ENCODE results near the gene TMTC1.

The TMTC1 gene

DNA sequence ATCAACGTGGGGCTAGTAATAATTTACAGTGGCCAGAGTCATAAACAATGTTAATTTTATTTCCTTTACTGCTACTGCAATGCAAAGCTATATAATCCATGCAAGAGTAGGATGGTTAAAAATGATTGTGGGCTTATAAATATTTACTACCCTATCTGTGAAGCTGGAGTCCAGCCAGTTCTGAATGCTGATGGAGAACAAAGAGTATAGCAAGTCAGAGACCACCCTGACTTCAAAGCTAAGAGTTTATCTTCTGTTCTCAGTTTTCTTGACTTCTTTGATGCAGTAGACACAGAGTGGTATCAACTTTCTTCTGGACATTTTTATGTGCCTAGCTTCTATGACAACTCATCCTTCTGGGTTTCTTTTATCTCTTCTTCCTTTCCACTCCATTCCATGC, 252.3 kb downstream of the TMTC1 start:
- DNase-seq (ENCODE audit: low spot score): no peak

DNA sequence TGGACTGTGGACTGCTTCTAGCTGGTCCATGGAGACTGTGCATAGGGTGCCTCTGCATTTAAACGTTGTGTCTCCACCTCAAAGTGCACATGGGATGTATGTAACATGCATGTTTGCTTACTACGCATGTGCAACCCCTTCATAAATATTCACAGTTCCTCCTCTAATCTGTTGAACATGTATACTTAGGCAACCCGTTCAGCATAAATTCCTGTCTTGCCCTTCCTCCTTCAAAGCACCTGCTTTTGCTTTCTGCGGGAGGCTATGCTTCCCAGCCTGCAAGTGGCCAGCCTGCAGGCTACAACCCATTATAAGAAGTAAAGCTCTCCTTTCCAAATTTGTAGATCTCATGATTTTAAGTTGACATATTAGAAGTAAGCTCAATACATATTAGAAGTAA, 253.3 kb downstream of the TMTC1 start:
- DNase-seq (ENCODE audit: low spot score): no peak

DNA sequence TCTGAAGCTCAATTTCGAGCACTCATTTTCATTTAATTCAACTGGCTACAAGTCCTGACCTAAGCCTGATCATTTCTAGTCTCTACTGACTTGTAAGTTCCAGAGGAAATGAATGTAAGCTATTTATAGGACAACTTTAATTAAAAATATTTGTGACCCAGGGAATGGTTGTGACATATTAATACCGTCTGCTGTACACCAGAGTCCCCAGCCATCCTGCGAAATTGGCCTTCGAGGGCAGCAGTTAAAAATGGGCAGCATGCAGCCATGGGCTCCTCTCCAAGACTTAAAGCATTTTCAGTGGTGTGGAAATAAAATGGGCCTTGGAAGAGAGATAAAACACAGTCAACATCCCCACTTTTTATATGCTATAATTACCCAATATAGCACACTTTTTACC, 255.6 kb downstream of the TMTC1 start:
- DNase-seq (ENCODE audit: low spot score): no peak

DNA sequence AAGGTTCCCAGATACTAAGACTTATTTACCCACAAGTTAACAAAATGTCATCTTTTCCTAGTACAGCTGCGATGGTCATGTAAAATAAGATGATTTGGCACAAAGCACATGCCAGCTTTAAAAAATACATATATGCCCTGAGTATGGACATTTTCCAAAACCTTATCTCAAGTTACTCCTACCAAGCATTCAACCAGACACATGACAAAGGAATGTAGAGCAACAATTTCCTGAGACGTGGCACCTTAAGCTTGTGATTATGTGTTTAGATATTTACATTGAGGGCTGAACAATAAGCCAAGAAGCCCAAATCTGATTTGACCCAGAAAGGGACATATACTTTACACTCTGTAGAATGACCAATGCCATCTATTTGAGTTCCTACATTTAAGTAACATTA, 261.8 kb downstream of the TMTC1 start:
- DNase-seq (ENCODE audit: low spot score): no peak

DNA sequence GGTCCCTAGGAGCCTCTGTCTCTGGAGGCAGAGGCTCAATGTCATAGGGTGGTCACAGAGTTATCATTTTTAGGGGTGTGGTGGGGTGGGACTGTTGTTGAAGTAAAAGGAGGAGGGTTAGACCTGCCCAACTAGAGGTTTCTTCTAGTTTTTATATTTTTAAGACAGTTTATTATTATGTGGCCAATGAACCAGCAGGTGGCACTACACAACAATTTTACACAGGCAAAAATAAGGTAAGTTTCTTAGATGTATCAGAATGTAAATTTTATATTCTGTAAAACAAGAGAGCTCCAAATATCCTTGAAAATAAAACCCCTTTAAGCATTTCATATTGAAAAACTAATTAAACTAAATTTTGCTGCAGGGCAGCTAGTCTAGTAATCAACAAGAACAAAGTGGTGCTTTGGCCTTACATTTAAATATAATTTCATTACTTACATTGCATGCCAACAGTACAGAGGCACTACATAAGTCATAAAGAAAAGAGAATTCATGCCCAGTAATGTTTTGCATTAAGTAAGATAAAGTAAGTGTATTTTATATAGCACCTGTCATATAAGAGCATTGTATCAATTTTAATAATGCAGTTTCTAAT, 264.1 kb downstream of the TMTC1 start:
- peak; percentile 4 for DNase-seq (ENCODE audit: low spot score)

DNA sequence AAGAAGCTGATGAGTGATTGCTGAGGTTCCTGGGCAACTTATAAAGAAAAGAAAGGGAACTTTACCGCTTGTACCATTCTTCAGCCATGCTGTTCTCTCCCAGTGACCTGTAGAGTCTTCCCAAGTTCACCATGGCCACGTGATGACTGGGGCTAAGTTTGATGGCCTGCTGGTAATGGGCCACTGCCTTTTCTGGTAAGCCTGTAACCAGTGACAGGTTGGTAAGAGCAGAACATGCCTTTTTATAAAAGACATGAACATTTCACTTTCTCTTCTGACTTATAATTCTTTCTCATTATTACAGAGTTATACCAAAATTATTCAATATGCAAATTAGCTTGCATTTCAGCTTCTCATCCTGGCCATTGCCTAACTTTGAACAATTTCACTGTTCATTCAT, 265.3 kb downstream of the TMTC1 start:
- DNase-seq (ENCODE audit: low spot score): no peak

DNA sequence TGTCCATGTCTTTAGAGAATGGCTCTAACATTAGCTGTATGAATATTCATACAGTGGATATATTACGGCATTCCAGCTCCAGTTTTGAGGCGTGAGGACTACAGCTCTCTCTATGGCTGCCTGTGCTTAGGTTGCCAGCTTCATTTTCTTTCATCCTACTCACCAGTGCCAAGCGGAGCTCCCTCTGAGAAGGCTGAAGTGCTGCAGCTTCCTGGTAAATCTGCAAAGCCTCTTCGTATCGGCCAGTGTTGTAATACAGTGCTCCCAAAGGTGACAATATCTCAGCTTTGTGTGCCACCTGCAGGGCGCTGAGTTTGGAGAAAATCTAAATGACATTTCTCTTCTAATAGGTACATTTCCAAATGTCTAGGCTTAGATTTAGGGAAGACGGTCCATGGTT, 266.5 kb downstream of the TMTC1 start:
- DNase-seq (ENCODE audit: low spot score): no peak

DNA sequence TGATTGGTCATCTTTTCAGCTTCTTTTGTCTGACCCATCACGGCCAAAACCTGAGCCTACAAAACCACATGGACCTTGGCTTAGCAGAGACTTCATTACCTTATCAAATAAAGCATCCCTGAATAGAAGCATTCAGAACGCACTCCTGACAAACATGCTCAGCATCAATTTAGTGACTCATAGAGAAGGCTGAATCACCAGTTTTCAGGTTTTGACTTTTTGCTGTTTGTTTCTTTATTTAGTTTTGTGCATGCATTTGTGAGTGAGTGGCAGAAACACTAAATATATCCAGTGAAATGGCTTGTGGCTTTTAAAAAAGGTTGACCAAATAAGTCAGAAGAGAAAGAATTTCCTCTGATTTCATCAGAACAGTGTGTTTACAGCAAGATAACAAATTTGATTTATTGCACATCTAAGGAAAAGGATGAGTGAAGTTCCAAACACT, 267.3 kb downstream of the TMTC1 start:
- no peak for DNase-seq (ENCODE audit: low spot score)

DNA sequence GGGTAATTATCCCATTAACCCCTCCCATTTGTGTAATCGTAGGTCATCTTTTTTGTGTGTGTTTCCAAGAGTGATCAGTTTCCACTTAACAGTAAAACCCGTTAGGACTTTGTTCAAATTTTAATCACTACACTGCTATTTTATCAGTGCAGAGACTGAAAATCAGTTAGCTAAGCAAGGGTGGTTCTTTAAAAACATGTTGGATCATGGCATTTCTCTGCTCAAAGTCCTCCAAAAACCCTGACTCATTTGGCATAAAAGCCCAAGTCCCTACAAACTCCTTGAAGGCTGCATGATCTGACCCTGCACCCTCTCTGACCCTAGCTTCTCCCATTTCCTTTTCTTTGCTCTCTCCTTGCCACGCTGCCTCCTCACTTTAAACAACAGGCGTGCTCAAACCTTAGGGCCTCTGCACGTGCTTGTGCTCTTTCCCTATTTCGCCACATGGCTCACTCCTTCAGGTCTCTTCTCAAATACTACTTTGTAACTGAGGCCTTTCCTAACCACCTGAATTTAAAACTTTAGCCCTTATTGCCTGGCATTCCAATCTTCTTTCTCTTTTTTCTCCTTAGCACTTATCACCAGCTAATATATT, 273.1 kb downstream of the TMTC1 start:
- no peak for DNase-seq (ENCODE audit: low spot score)

DNA sequence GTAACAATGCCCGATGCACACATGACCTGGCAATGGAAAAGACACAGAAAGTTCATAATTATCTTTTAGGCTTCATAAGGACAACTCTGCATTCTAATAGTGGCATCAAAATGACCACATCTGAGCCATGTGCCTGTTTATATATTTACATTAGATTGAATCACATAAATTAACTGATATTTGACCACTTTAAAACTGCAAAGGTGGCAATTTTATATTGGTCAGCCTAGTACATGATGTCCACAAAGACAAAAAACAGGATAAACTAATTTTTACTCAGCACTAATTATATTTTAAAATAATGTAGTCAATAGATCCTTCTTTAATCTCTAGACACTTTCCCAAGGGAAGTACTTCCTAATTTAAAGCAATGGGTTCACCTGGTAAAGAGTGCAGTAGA, 274.2 kb downstream of the TMTC1 start:
- DNase-seq (ENCODE audit: low spot score): no peak

DNA sequence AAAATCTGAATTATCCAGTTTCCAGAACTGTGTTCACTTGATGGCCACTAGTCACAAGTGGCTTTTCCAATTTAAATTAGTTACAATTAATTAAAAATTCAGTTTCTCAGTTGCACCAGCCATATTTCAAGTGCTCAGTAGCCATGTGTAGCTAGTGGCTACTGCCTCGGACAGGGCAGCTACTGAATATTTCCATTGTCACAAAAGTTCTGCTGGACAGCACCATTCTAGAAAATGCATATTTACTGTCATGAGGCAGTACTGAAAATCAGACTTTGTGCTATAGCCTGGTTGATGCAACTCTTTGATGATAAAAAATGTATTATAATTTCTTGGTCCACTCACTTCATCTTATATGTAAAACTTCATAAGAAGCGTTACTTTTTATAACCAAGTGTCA, 274.8 kb downstream of the TMTC1 start:
- DNase-seq (ENCODE audit: low spot score): no peak

DNA sequence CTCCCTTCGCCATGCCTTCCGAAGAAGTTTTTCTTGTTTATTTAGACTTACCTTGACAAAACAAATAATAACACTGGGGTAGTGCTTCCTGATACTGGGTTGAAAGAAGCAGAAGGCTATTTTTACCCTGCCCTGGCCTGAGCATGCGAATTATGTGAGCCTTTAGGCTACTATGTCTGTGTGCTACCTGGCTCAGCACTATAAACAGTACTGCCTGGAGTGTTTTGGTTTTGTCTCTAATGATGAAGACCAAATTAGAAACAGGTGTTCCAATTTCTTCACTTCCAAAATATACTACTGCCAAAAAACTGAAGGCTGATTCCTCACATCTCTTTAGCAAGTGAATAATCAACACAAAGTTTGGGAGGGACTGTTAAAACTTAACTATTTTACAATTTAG, 278.6 kb downstream of the TMTC1 start:
- DNase-seq (ENCODE audit: low spot score): no peak

DNA sequence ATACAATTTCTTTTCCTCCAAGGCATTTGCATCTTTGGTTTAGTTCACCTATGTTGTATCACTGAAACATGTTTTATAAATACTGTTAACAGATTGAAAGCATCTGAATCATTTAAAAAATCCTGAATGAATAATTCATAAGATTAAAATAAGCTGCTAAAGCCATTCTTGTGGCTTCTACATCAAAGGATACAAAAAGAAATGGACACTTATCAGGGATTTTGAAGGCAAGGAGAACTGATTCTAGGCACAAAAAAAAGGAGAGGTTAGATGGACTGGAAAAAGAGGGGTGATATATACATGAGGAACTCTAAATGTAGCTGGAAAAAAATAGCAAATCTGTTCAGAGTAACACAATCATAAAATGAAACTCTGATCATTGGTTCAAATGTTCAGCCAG, 280.5 kb downstream of the TMTC1 start:
- no peak for DNase-seq (ENCODE audit: low spot score)

DNA sequence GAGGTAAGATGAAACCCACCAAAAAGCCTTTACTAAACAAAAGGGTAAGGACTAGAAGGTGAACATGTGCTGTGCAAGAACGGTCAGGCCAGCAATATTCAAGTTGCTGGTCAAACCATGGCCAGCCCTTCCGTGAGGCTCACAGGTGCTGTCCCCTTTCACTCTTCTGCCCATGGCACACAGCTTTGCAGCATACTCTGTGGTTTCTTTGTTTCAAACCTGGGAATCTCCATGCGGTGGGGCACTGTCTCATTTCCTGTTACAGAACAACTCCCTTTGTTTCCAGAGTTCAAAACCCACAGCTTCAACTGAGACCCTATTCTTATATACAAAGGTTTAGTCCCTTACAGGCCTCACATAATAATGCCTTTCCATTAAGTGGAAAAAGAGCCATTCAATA, 284.5 kb downstream of the TMTC1 start:
- no peak for DNase-seq (ENCODE audit: low spot score)

DNA sequence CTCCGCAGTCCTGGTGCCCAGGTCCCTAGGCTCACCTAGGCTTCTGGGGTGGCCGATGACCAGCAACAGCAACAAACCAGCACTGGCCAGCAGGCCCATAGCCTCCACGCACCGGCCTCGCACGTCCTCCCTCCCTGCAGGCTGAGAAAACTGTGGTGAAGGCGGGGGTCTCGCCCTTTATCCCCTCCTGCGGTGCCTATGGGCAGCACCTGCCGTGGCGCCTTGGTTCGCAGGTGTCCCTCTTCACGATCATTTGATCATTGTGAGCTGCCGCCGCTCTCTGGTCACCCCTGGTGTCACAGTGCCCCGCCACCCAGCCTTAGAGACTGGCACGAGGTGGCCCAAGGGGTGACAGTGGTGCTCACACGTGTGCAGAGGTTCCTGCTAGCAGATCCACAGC, 286.2 kb downstream of the TMTC1 start, which contains the start of gene OVCH1:
Gene OVCH1, minus strand, starts transcription at position 99 of the 400 bp plus-strand sequence. Its CDS starts 0 bp downstream, at position 99.
- no peak for DNase-seq (ENCODE audit: low spot score)

DNA sequence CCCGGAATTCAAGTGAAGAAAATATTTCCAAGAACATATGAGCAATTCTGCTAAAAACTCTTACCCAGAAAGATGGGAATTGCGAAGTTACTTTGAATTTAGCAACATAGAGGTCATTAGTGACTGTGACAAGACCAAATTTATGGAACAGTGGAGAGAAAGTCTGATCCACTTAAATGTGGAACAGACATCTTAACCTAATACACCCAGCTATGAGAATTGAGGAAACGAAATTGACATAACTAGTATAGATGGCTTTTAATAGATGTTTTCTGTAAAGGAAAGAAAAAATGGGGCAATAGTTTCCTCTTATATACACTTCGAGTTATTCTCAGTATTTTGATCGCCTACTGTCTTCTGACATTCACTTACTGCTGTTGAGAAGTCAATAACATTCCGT, 290.9 kb downstream of the TMTC1 start:
- DNase-seq (ENCODE audit: low spot score): no peak

DNA sequence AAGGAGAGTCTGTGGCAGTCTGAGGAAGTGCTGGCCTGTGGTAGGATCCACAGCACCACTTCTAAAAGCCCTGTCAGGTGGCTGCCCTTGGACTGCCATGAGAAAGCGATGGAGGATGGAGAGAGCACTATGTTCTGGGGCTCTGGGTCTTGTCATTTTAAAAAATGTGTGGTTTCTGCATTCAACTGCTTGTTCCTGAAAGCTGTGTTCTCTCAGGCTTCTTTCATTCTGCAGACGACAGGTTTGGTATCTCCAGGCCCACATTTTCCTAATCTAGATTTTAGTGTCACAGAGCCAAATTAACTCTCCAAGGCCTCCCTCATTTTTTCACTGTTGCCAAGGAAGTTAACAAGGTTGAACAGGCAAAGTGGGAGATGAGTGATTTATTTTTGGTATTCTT, 296.8 kb downstream of the TMTC1 start:
- no peak for DNase-seq (ENCODE audit: low spot score)

DNA sequence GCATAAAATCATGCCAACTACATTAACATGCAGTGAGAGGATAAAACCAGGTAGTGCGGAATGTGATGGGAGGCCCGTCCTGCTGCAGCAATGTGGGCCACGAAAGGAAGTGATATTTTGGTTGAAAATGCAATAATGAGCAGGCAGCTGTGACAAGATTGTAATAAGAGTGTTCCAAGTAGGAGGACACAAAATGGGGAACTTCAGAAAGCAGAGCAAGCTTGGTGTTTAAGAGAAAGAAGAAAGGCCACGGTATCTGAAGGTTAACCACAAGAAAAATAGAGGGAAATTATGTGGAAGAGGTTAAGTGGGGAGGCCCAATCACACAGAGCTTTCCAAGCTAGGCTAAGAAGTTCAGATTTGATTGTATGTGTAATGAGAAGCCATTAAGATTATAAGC, 320.5 kb downstream of the TMTC1 start:
- no peak for DNase-seq (ENCODE audit: low spot score)

DNA sequence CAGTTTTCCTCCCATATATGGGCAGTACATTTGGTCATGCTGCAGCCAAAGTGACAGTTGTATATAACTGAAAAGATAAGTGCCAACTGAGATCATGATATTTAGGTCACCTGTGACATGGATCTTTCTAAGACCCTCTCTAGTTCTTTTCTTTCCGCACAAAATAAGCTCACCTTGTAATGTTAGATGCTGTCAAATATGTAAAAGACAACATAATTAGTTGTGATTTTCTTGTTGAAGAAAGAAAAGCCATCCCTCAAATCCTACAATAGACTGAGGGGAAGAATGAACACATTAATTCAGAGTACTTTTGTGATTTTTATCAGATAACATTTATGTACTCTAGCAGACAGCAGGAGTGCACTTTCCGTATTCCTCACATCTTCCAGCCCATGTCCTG, 323.7 kb downstream of the TMTC1 start:
- DNase-seq (ENCODE audit: low spot score): no peak

DNA sequence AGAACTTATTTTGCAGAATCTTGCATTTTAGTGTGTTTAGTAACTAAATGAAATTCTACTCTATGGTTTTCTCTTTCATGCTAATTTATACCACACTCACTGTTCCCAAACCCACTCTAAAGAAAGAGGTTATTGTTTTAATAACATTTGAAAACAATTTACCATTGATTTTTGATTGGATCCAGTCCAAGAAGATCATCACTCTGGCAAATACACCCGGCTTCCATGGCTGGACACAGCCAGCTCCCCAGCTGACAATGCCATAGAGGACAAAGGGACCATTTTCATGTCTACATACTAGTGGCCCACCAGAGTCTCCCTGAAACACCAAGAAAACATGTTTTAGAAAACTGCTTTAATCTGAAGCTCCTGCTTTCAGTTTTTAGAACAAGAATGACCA, 328.7 kb downstream of the TMTC1 start:
- DNase-seq (ENCODE audit: low spot score): no peak

DNA sequence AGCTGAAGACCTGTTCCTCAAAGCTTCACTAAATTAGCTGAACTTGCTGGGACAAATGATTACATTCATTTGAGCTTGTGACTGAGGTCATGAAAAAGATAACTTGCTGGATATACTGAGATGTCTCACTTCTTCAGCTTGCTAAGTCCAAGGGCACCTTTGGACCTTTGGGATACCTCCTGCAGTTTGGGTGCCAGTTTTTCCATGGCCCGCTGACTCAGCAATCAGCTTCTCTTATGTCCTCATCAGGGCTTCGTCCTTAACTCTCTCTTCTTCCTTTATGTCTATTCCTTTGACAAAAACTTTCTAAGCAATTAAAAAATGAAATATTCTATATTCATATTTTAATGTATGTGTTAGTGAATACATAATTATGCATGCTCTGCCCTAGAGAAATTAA, 331.9 kb downstream of the TMTC1 start:
- no peak for DNase-seq (ENCODE audit: low spot score)
